Measurements from ENCODE around the gene GAD1.

Gene GAD1

GRCh38 chr2:170873035-170873692, 56.5 kb downstream of the GAD1 start:
- H3K4me1 Mint-ChIP-seq, result peaks cover 9% of the 10 kb centered on the region
- H3K27ac Mint-ChIP-seq, result peak overlapping the region; percentile 30 to 57 (median 50)
- H3K9me3 Mint-ChIP-seq, result no peaks in the 10 kb centered on the region
- peak overlapping the region; percentile 60 to 70 (median 68) for H3K4me3 Mint-ChIP-seq
- H3K36me3 Mint-ChIP-seq (ENCODE audit: low read depth), result no peaks in the 10 kb centered on the region
- H3K27me3 Mint-ChIP-seq (ENCODE audit: low read depth), result peaks cover 4% of the 10 kb centered on the region
- TF ChIP-seq CTCF (IDR thresholded peaks at IDR 0.05; ENCODE audit: unreplicated experiment in 3 of 3), result peak; percentile 86 to 95 (median 87)

GRCh38 chr2:170878066-170878465, 61.4 kb downstream of the GAD1 start:
- Mint-ChIP-seq H3K27me3 (ENCODE audit: low read depth) (peaks cover 4% of the 10 kb centered on the region), H3K27ac (no peak overlapping the region), H3K36me3 (ENCODE audit: low read depth) (no peaks in the 10 kb centered on the region), H3K4me1 (peaks cover 4% of the 10 kb centered on the region), H3K9me3 (no peaks in the 10 kb centered on the region), H3K4me3 (no peak overlapping the region)
- no peak for TF ChIP-seq CTCF (IDR thresholded peaks at IDR 0.05; ENCODE audit: unreplicated experiment in 3 of 3)

GRCh38 chr2:170878505-170878904, 61.8 kb downstream of the GAD1 start:
- no peak for TF ChIP-seq CTCF (IDR thresholded peaks at IDR 0.05; ENCODE audit: unreplicated experiment in 3 of 3)
- H3K4me1 Mint-ChIP-seq, result peaks cover under 1% of the 10 kb centered on the region
- no peak overlapping the region for H3K4me3 Mint-ChIP-seq
- H3K27ac Mint-ChIP-seq, result no peak overlapping the region
- no peaks in the 10 kb centered on the region for H3K36me3 Mint-ChIP-seq (ENCODE audit: low read depth)
- no peaks in the 10 kb centered on the region for H3K9me3 Mint-ChIP-seq
- H3K27me3 Mint-ChIP-seq (ENCODE audit: low read depth), result peaks cover 4% of the 10 kb centered on the region

GRCh38 chr2:170881840-170882239, 65.2 kb downstream of the GAD1 start:
- no peaks in the 10 kb centered on the region for H3K9me3 Mint-ChIP-seq
- H3K4me3 Mint-ChIP-seq, result no peak overlapping the region
- H3K4me1 Mint-ChIP-seq, result no peaks in the 10 kb centered on the region
- H3K27me3 Mint-ChIP-seq (ENCODE audit: low read depth), result peaks cover 8% of the 10 kb centered on the region
- H3K27ac Mint-ChIP-seq, result no peak overlapping the region
- no peaks in the 10 kb centered on the region for H3K36me3 Mint-ChIP-seq (ENCODE audit: low read depth)
- no peak for TF ChIP-seq CTCF (IDR thresholded peaks at IDR 0.05; ENCODE audit: unreplicated experiment in 3 of 3)

GRCh38 chr2:170882758-170883157, 66.1 kb downstream of the GAD1 start:
- H3K36me3 Mint-ChIP-seq (ENCODE audit: low read depth), result no peaks in the 10 kb centered on the region
- no peak overlapping the region for H3K27ac Mint-ChIP-seq
- TF ChIP-seq CTCF (IDR thresholded peaks at IDR 0.05; ENCODE audit: unreplicated experiment in 3 of 3), result no peak
- H3K4me1 Mint-ChIP-seq, result no peaks in the 10 kb centered on the region
- H3K4me3 Mint-ChIP-seq, result no peak overlapping the region
- no peaks in the 10 kb centered on the region for H3K9me3 Mint-ChIP-seq
- peaks cover 8% of the 10 kb centered on the region for H3K27me3 Mint-ChIP-seq (ENCODE audit: low read depth)

GRCh38 chr2:170883683-170884082, 67.0 kb downstream of the GAD1 start:
- no peak for TF ChIP-seq CTCF (IDR thresholded peaks at IDR 0.05; ENCODE audit: unreplicated experiment in 3 of 3)
- Mint-ChIP-seq H3K27ac (no peak overlapping the region), H3K27me3 (ENCODE audit: low read depth) (peaks cover 8% of the 10 kb centered on the region), H3K4me3 (no peak overlapping the region), H3K9me3 (no peaks in the 10 kb centered on the region), H3K36me3 (ENCODE audit: low read depth) (no peaks in the 10 kb centered on the region), H3K4me1 (no peaks in the 10 kb centered on the region)
